GM23338 (cell line): ENCODE data around the gene CDC14A. TPM values are rescaled to one million over a fixed set of nuclear protein-coding genes. Genes with fewer than 3 reads are reported as not detected.

ENCODE experiments used
- ATAC-seq: fragments of 200-7000 bp; cut with Tn5 transposase; 3 replicates; pipeline ENCODE4 v1.9.1; 2020
- DNase-seq: peaks from one replicate; pipeline ENCODE4 v3.0.0-alpha.2; 2015; ENCODE audit warnings: low spot score
- H2AFZ ChIP-seq: fragments of 200-600 bp; sonication (generic); 2 replicates; pipeline ENCODE4 v1.8.0; 2016; ENCODE audit warnings: antibody characterized with exemption, mild to moderate bottlenecking, moderate library complexity
- H3F3A ChIP-seq: fragments of 200-600 bp; sonication (generic); replicated peaks from 2 replicates; pipeline ENCODE4 v1.8.0; 2017; ENCODE audit warnings: antibody characterized with exemption, mixed run types, low read depth
- H3K27ac ChIP-seq: fragments of 200-600 bp; sonication (generic); 2 replicates; pipeline ENCODE4 v1.6.1; 2016; ENCODE audit warnings: low read depth
- H3K27me3 ChIP-seq: fragments of 200-600 bp; sonication (generic); 2 replicates; pipeline ENCODE4 v1.8.0; 2016; ENCODE audit warnings: mild to moderate bottlenecking, mixed run types, moderate library complexity; ENCODE audit not compliant: insufficient read depth
- H3K36me3 ChIP-seq: fragments of 200-600 bp; sonication (generic); 2 replicates; pipeline ENCODE4 v1.8.0; 2016; ENCODE audit warnings: mild to moderate bottlenecking; ENCODE audit not compliant: insufficient read depth
- H3K4me1 ChIP-seq: fragments of 200-600 bp; sonication (generic); 2 replicates; pipeline ENCODE4 v1.8.0; 2016; ENCODE audit warnings: mild to moderate bottlenecking, moderate library complexity; ENCODE audit not compliant: insufficient read depth
- H3K4me2 ChIP-seq: fragments of 200-600 bp; sonication (generic); 2 replicates; pipeline ENCODE4 v1.7.1; 2017; ENCODE audit warnings: mixed run types
- H3K4me3 ChIP-seq: fragments of 200-600 bp; sonication (generic); 2 replicates; pipeline ENCODE4 v1.6.1; 2016; ENCODE audit warnings: mixed run types
- H3K79me2 ChIP-seq: fragments of 200-600 bp; sonication (generic); replicated peaks from 2 replicates; pipeline ENCODE4 v1.8.0; 2017; ENCODE audit warnings: mild to moderate bottlenecking; ENCODE audit not compliant: insufficient read depth
- H3K9me2 ChIP-seq: fragments of 200-600 bp; sonication (generic); 2 replicates; pipeline ENCODE4 v1.8.0; 2017; ENCODE audit not compliant: insufficient read depth
- H4K20me1 ChIP-seq: fragments of 200-600 bp; sonication (generic); replicated peaks from 2 replicates; pipeline ENCODE4 v1.8.0; 2017; ENCODE audit warnings: mild to moderate bottlenecking; ENCODE audit not compliant: insufficient read depth
- H3K27ac Mint-ChIP-seq: 2 replicates; pipeline ENCODE4 v1.8.0; 2020; ENCODE audit warnings: inconsistent platforms, mild to moderate bottlenecking, moderate library complexity, mixed read lengths
- H3K27me3 Mint-ChIP-seq: 3 replicates; pipeline ENCODE4 v1.8.0; 2022; ENCODE audit warnings: low read depth, mild to moderate bottlenecking, moderate library complexity, mixed read lengths, inconsistent platforms; ENCODE audit not compliant: insufficient read depth, poor library complexity
- H3K36me3 Mint-ChIP-seq: 3 replicates; pipeline ENCODE4 v1.8.0; 2021; ENCODE audit warnings: low read depth, mild to moderate bottlenecking, inconsistent platforms, moderate library complexity, mixed read lengths
- H3K4me1 Mint-ChIP-seq: 3 replicates; pipeline ENCODE4 v1.8.0; 2020; ENCODE audit warnings: mild to moderate bottlenecking, inconsistent platforms, mixed read lengths
- H3K4me3 Mint-ChIP-seq: 3 replicates; pipeline ENCODE4 v1.8.0; 2021; ENCODE audit warnings: moderate library complexity, mild to moderate bottlenecking, inconsistent platforms, mixed read lengths
- H3K9me3 Mint-ChIP-seq: 3 replicates; pipeline ENCODE4 v1.8.0; 2020; ENCODE audit warnings: moderate library complexity, mild to moderate bottlenecking, inconsistent platforms, mixed read lengths
- CREB1 ChIP-seq: fragments of 250-450 bp; sonication (Bioruptor Pico); IDR thresholded peaks from 2 replicates; pipeline ENCODE4 v1.5.0; 2020; ENCODE audit warnings: low read depth, mild to moderate bottlenecking, moderate library complexity
- EZH2 ChIP-seq: fragments of 200-600 bp; sonication (generic); IDR thresholded peaks from one replicate; pipeline ENCODE4 v1.8.0; 2017; ENCODE audit warnings: antibody characterized with exemption, mild to moderate bottlenecking, low read depth; ENCODE audit not compliant: unreplicated experiment
- EZH2phosphoT487 ChIP-seq: fragments of 200-600 bp; sonication (generic); IDR thresholded peaks from one replicate; pipeline ENCODE4 v1.8.1; 2018; ENCODE audit warnings: antibody characterized with exemption; ENCODE audit not compliant: unreplicated experiment
- JUNB ChIP-seq: IDR thresholded peaks from one replicate; pipeline ENCODE4 v1.6.1; 2016; ENCODE audit warnings: antibody characterized with exemption; ENCODE audit not compliant: unreplicated experiment
- NANOG ChIP-seq: IDR thresholded peaks from 2 replicates; pipeline ENCODE4 v1.6.1; 2016; ENCODE audit warnings: antibody characterized with exemption, borderline replicate concordance
- POLR2AphosphoS5 ChIP-seq: IDR thresholded peaks from 2 replicates; pipeline ENCODE4 v1.6.1; 2016; ENCODE audit warnings: antibody characterized with exemption, low read depth
- STAT1 ChIP-seq: IDR thresholded peaks from one replicate; pipeline ENCODE4 v1.6.1; 2016; ENCODE audit warnings: antibody characterized with exemption; ENCODE audit not compliant: unreplicated experiment
- ZNF114 ChIP-seq: fragments of 250-450 bp; sonication (Bioruptor Pico); IDR thresholded peaks from 2 replicates; pipeline ENCODE4 v1.5.0; 2020; ENCODE audit warnings: mild to moderate bottlenecking, moderate library complexity
- ZNF331 ChIP-seq: fragments of 250-450 bp; sonication (Bioruptor Pico); IDR thresholded peaks from 2 replicates; pipeline ENCODE4 v1.5.0; 2020; ENCODE audit warnings: low read depth, mild to moderate bottlenecking, moderate library complexity
- polyA plus RNA-seq: library from polyadenylated mRNA; unstranded; fragments of >200 nt; fragmentation: Nextera tagmentation; extraction: Ambion mirVana; gene quantifications from 2 replicates; pipeline ENCODE4 v1.2.1, GENCODE V29; 2016
- total RNA-seq: library from RNA; depleted of rRNA; stranded (reverse); fragments of >200 nt; shearing (Covaris generic); gene quantifications from 2 replicates; pipeline ENCODE4 v1.2.3, GENCODE V29; 2014
- TF ChIP-seq, protein P1 (sequence below), 2 experiments: fragments of 200-600 bp in 1 of 2; sonication (generic) in 1 of 2; conservative IDR thresholded peaks; 2 replicates each; pipeline versions ENCODE4 v1.5.1 to v1.6.1; 2016 to 2017; ENCODE audit warnings: antibody characterized with exemption in 2 of 2, low read depth in 2 of 2, mild to moderate bottlenecking in 2 of 2, moderate library complexity in 1 of 2
- TF ChIP-seq, protein P2 (sequence below): IDR thresholded peaks from 2 replicates; pipeline ENCODE4 v1.6.1; 2016; ENCODE audit warnings: antibody characterized with exemption
- TF ChIP-seq, protein P3 (sequence below): fragments of 250-450 bp; sonication (Bioruptor Pico); IDR thresholded peaks from 2 replicates; pipeline ENCODE4 v1.5.0; 2020; ENCODE audit warnings: mild to moderate bottlenecking, moderate library complexity
- TF ChIP-seq, protein P4 (sequence below): IDR thresholded peaks from one replicate; pipeline ENCODE4 v1.6.1; 2018; ENCODE audit warnings: antibody characterized with exemption; ENCODE audit not compliant: unreplicated experiment

CDC14A gene
- total and polyA plus RNA-seq, 2 experiments from 2014 or later: 11.1 to 20.8 TPM

GRCh38 chr1:100332331-100332730, 20.0 kb upstream of the CDC14A start:
- no peak overlapping the region for H2AFZ ChIP-seq
- no peaks in the 10 kb centered on the region for H3K36me3 ChIP-seq
- H3K27me3 ChIP-seq: no peaks in the 10 kb centered on the region
- H4K20me1 ChIP-seq: no peaks in the 10 kb centered on the region
- H3K4me3 ChIP-seq: no peak overlapping the region
- no peaks in the 10 kb centered on the region for H3K36me3 Mint-ChIP-seq
- peaks cover 9% of the 10 kb centered on the region for H3K9me2 ChIP-seq
- no peak for ATAC-seq
- peaks cover 8% of the 10 kb centered on the region for H3K4me1 Mint-ChIP-seq
- H3K27ac Mint-ChIP-seq: no peak overlapping the region
- H3K79me2 ChIP-seq: no peaks in the 10 kb centered on the region
- H3F3A ChIP-seq: no peaks in the 10 kb centered on the region
- no peak overlapping the region for H3K4me3 Mint-ChIP-seq
- no peak overlapping the region for H3K4me2 ChIP-seq
- no peaks in the 10 kb centered on the region for H3K9me3 Mint-ChIP-seq
- H3K4me1 ChIP-seq: peaks cover 7% of the 10 kb centered on the region; the same call in 1 of the 2 replicates
- TF ChIP-seq POLR2AphosphoS5: no peak
- TF ChIP-seq JUNB: no peak
- TF ChIP-seq, protein P1, sequence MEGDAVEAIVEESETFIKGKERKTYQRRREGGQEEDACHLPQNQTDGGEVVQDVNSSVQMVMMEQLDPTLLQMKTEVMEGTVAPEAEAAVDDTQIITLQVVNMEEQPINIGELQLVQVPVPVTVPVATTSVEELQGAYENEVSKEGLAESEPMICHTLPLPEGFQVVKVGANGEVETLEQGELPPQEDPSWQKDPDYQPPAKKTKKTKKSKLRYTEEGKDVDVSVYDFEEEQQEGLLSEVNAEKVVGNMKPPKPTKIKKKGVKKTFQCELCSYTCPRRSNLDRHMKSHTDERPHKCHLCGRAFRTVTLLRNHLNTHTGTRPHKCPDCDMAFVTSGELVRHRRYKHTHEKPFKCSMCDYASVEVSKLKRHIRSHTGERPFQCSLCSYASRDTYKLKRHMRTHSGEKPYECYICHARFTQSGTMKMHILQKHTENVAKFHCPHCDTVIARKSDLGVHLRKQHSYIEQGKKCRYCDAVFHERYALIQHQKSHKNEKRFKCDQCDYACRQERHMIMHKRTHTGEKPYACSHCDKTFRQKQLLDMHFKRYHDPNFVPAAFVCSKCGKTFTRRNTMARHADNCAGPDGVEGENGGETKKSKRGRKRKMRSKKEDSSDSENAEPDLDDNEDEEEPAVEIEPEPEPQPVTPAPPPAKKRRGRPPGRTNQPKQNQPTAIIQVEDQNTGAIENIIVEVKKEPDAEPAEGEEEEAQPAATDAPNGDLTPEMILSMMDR (conservative IDR thresholded peaks at IDR 0.05; ENCODE audit: low read depth in 2 of 2): no peak
- no peak for TF ChIP-seq ZNF331 (CRISPR knock-in tag)
- no peak for TF ChIP-seq ZNF114
- TF ChIP-seq STAT1: no peak
- TF ChIP-seq, protein P2, sequence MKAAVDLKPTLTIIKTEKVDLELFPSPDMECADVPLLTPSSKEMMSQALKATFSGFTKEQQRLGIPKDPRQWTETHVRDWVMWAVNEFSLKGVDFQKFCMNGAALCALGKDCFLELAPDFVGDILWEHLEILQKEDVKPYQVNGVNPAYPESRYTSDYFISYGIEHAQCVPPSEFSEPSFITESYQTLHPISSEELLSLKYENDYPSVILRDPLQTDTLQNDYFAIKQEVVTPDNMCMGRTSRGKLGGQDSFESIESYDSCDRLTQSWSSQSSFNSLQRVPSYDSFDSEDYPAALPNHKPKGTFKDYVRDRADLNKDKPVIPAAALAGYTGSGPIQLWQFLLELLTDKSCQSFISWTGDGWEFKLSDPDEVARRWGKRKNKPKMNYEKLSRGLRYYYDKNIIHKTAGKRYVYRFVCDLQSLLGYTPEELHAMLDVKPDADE: no peak
- TF ChIP-seq, protein P3, sequence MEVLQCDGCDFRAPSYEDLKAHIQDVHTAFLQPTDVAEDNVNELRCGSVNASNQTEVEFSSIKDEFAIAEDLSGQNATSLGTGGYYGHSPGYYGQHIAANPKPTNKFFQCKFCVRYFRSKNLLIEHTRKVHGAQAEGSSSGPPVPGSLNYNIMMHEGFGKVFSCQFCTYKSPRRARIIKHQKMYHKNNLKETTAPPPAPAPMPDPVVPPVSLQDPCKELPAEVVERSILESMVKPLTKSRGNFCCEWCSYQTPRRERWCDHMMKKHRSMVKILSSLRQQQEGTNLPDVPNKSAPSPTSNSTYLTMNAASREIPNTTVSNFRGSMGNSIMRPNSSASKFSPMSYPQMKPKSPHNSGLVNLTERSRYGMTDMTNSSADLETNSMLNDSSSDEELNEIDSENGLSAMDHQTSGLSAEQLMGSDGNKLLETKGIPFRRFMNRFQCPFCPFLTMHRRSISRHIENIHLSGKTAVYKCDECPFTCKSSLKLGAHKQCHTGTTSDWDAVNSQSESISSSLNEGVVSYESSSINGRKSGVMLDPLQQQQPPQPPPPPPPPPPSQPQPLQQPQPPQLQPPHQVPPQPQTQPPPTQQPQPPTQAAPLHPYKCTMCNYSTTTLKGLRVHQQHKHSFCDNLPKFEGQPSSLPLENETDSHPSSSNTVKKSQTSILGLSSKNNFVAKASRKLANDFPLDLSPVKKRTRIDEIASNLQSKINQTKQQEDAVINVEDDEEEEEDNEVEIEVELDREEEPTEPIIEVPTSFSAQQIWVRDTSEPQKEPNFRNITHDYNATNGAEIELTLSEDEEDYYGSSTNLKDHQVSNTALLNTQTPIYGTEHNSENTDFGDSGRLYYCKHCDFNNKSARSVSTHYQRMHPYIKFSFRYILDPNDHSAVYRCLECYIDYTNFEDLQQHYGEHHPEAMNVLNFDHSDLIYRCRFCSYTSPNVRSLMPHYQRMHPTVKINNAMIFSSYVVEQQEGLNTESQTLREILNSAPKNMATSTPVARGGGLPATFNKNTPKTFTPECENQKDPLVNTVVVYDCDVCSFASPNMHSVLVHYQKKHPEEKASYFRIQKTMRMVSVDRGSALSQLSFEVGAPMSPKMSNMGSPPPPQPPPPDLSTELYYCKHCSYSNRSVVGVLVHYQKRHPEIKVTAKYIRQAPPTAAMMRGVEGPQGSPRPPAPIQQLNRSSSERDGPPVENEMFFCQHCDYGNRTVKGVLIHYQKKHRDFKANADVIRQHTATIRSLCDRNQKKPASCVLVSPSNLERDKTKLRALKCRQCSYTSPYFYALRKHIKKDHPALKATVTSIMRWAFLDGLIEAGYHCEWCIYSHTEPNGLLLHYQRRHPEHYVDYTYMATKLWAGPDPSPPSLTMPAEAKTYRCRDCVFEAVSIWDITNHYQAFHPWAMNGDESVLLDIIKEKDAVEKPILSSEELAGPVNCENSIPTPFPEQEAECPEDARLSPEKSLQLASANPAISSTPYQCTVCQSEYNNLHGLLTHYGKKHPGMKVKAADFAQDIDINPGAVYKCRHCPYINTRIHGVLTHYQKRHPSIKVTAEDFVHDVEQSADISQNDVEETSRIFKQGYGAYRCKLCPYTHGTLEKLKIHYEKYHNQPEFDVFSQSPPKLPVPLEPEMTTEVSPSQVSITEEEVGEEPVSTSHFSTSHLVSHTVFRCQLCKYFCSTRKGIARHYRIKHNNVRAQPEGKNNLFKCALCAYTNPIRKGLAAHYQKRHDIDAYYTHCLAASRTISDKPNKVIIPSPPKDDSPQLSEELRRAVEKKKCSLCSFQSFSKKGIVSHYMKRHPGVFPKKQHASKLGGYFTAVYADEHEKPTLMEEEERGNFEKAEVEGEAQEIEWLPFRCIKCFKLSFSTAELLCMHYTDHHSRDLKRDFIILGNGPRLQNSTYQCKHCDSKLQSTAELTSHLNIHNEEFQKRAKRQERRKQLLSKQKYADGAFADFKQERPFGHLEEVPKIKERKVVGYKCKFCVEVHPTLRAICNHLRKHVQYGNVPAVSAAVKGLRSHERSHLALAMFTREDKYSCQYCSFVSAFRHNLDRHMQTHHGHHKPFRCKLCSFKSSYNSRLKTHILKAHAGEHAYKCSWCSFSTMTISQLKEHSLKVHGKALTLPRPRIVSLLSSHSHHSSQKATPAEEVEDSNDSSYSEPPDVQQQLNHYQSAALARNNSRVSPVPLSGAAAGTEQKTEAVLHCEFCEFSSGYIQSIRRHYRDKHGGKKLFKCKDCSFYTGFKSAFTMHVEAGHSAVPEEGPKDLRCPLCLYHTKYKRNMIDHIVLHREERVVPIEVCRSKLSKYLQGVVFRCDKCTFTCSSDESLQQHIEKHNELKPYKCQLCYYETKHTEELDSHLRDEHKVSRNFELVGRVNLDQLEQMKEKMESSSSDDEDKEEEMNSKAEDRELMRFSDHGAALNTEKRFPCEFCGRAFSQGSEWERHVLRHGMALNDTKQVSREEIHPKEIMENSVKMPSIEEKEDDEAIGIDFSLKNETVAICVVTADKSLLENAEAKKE (CRISPR knock-in tag): no peak
- TF ChIP-seq NANOG: no peak
- TF ChIP-seq, protein P4, sequence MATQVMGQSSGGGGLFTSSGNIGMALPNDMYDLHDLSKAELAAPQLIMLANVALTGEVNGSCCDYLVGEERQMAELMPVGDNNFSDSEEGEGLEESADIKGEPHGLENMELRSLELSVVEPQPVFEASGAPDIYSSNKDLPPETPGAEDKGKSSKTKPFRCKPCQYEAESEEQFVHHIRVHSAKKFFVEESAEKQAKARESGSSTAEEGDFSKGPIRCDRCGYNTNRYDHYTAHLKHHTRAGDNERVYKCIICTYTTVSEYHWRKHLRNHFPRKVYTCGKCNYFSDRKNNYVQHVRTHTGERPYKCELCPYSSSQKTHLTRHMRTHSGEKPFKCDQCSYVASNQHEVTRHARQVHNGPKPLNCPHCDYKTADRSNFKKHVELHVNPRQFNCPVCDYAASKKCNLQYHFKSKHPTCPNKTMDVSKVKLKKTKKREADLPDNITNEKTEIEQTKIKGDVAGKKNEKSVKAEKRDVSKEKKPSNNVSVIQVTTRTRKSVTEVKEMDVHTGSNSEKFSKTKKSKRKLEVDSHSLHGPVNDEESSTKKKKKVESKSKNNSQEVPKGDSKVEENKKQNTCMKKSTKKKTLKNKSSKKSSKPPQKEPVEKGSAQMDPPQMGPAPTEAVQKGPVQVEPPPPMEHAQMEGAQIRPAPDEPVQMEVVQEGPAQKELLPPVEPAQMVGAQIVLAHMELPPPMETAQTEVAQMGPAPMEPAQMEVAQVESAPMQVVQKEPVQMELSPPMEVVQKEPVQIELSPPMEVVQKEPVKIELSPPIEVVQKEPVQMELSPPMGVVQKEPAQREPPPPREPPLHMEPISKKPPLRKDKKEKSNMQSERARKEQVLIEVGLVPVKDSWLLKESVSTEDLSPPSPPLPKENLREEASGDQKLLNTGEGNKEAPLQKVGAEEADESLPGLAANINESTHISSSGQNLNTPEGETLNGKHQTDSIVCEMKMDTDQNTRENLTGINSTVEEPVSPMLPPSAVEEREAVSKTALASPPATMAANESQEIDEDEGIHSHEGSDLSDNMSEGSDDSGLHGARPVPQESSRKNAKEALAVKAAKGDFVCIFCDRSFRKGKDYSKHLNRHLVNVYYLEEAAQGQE: no peak
- no peak for TF ChIP-seq CREB1 (CRISPR knock-in tag)
- TF ChIP-seq EZH2phosphoT487: no peak
- no peak for TF ChIP-seq EZH2
- H3K27me3 Mint-ChIP-seq: no peaks in the 10 kb centered on the region
- H3K27ac ChIP-seq: no peak overlapping the region
- DNase-seq: no peak
